Type B pancreatic cell (in vitro differentiated cells): ENCODE measurements around the gene SLC25A1. TPM values are rescaled to one million over a fixed set of nuclear protein-coding genes. Genes with fewer than 3 reads are reported as not detected.

ENCODE experiments used
- DNase-seq: peaks from one replicate; pipeline ENCODE4 v3.0.0; 2021; ENCODE audit warnings: mixed read lengths; ENCODE audit not compliant: unreplicated experiment; ENCODE audit errors: extremely low spot score
- H3K27ac Mint-ChIP-seq: 2 replicates; pipeline ENCODE4 v1.8.0; 2021; ENCODE audit warnings: mild to moderate bottlenecking, mixed read lengths
- H3K27me3 Mint-ChIP-seq: 2 replicates; pipeline ENCODE4 v1.8.0; 2021; ENCODE audit warnings: mixed read lengths
- H3K36me3 Mint-ChIP-seq: 2 replicates; pipeline ENCODE4 v1.8.0; 2021; ENCODE audit warnings: mixed read lengths
- H3K4me1 Mint-ChIP-seq: one replicate; pipeline ENCODE4 v1.8.0; 2021; ENCODE audit warnings: mixed read lengths; ENCODE audit not compliant: unreplicated experiment
- H3K4me3 Mint-ChIP-seq: 2 replicates; pipeline ENCODE4 v1.8.0; 2021; ENCODE audit warnings: mild to moderate bottlenecking, mixed read lengths
- H3K9me3 Mint-ChIP-seq: 2 replicates; pipeline ENCODE4 v1.8.0; 2021; ENCODE audit warnings: mixed read lengths
- CTCF ChIP-seq: fragments of 200-600 bp; sonication (generic); conservative IDR thresholded peaks from 2 replicates; pipeline ENCODE4 v1.5.0; 2021; ENCODE audit warnings: antibody characterized with exemption, mild to moderate bottlenecking
- total RNA-seq: library from RNA; stranded (reverse); gene quantifications from 2 replicates; pipeline ENCODE4 v1.2.1, GENCODE V29; 2021; ENCODE audit warnings: low replicate concordance

The SLC25A1 gene
- total RNA-seq, 1 donor from 2014 or later = 94.4 TPM

DNA sequence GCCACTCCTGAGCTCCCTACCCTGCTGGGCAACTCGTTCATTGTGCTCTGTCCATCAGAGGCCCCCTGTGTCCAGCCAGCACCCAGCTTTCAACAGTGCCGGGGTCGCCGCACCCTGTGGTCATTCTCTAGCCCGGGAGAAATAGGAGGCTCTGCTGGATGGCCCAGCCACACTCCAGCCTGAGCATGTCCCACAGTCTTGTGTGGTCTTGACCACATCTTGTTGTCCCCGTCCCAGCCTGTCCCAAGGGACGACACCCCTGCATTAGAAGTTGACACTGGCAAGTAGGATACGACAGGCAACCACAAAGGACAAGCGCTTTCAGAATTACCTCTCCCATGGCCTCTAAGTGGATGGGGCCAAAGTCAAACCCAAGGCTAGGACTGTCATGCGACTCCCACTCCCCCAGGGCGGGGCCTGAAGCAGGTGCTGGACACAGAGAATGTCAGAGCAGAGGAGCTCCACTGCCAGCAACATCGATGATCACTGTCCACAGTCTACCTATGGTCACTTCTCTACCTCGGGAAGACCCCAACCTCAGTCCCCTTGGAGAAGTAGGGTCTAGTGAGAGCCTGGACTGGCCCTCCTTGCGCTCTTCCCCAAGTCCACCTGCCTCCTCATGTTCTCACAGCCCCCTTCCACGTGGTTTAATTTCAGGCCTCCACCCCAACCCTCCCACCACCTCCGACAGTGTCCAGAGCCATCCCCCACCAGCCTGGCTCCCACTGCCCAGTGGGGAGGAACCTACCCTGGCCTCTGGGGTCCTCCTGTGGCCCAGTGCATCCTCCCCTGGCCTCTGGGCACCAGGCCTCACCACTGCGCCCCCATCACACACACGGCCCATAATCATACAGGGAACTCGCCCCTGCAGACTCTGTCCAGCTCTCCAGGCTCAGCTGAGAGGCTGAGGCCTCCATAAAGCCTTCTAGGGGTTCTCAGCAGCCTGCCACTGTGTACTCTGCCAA lies 51.9 kb downstream of the SLC25A1 start:
- no peak overlapping the region for H3K4me3 Mint-ChIP-seq
- H3K36me3 Mint-ChIP-seq = no peaks in the 10 kb centered on the region
- DNase-seq = no peak
- TF ChIP-seq CTCF = no peak
- peaks cover 6% of the 10 kb centered on the region for H3K4me1 Mint-ChIP-seq
- H3K9me3 Mint-ChIP-seq = no peaks in the 10 kb centered on the region
- H3K27ac Mint-ChIP-seq = no peak overlapping the region
- H3K27me3 Mint-ChIP-seq = no peaks in the 10 kb centered on the region

Other genes starting within 250 kb of the SLC25A1 start
- 16.1 and 19.0 TPM in 2 replicates for gene PRODH, start 242.4 kb downstream of the SLC25A1 start, total RNA-seq
- gene DGCR2, start 56.3 kb downstream of the SLC25A1 start, total RNA-seq = 75.2 and 83.1 TPM in 2 replicates
- gene TSSK2, start 47.4 kb downstream of the SLC25A1 start, total RNA-seq = not detected in 2 replicates
- gene ESS2, start 34.1 kb downstream of the SLC25A1 start, total RNA-seq = 15.7 and 19.5 TPM in 2 replicates
- gene GSC2, start 28.4 kb downstream of the SLC25A1 start, total RNA-seq = not detected in 2 replicates
- gene CLTCL1, start 113.0 kb upstream of the SLC25A1 start, total RNA-seq = 2.4 and 11.6 TPM in 2 replicates